OCI-LY7 (cell line): Measurements from ENCODE around the gene NTPCR.

Experiments used
- CTCF ChIP-seq: fragments of 200-600 bp; sonication (generic); conservative IDR thresholded peaks from 2 replicates; pipeline ENCODE4 v1.5.1; 2014; ENCODE audit warnings: mild to moderate bottlenecking, antibody characterized with exemption, low read length, moderate library complexity, mixed read lengths
- EZH2phosphoT487 ChIP-seq: fragments of 200-600 bp; sonication (generic); IDR thresholded peaks from 2 replicates; pipeline ENCODE4 v1.6.1; 2018; ENCODE audit warnings: low read depth, borderline replicate concordance, mild to moderate bottlenecking, mixed run types, antibody characterized with exemption, low read length, moderate library complexity, mixed read lengths

GRCh38 chr1:232980986-232981560, 30.7 kb downstream of the NTPCR start:
- no peak for TF ChIP-seq CTCF
- TF ChIP-seq EZH2phosphoT487, result no peak
